ENCODE measurements around the gene MCC. TPM values are rescaled to one million over a fixed set of nuclear protein-coding genes. Genes with fewer than 3 reads are reported as not detected.

MCC gene
- total and polyA plus RNA-seq, 2 donors (not counting 1 experiment from before 2014, with no cell fraction given), result 3.2 to 41.3 TPM

GRCh38 chr5:113110117-113110516 is 378.1 kb downstream of the MCC start:
- Histone ChIP-seq H3K27me3 (ENCODE audit: control insufficient read depth, insufficient read depth, low read length) (no peaks in the 10 kb centered on the region), H3K4me1 (ENCODE audit: control insufficient read depth, extremely low read depth, insufficient read depth, low read length) (no peaks in the 10 kb centered on the region), H3K9ac (ENCODE audit: insufficient read depth, low read length) (no peak overlapping the region), H3K27ac (ENCODE audit: insufficient read depth, low read length) (no peak overlapping the region), H4K20me1 (ENCODE audit: control insufficient read depth, extremely low read depth, insufficient read depth, low read length) (no peaks in the 10 kb centered on the region), H3K9me3 (ENCODE audit: control insufficient read depth, insufficient read depth, low read depth, low read length) (no peaks in the 10 kb centered on the region), H3K36me3 (ENCODE audit: control insufficient read depth, insufficient read depth, low read length) (no peaks in the 10 kb centered on the region), H2AFZ (ENCODE audit: low read length) (no peak overlapping the region), H3K4me2 (ENCODE audit: extremely low read depth, insufficient read depth, low read length) (no peak overlapping the region), H3K79me2 (ENCODE audit: control insufficient read depth, insufficient read depth, low read length) (no peaks in the 10 kb centered on the region), H3K4me3 (replicated peaks in 1 of 4; ENCODE audit: control extremely low read depth in 1 of 4, insufficient read depth in 1 of 4, low read depth in 3 of 4, low read length in 4 of 4) (no peak overlapping the region)
- TF ChIP-seq EZH2 (IDR thresholded peaks at IDR 0.05; ENCODE audit: low read length, missing control alignments), result no peak
- TF ChIP-seq, protein P1, sequence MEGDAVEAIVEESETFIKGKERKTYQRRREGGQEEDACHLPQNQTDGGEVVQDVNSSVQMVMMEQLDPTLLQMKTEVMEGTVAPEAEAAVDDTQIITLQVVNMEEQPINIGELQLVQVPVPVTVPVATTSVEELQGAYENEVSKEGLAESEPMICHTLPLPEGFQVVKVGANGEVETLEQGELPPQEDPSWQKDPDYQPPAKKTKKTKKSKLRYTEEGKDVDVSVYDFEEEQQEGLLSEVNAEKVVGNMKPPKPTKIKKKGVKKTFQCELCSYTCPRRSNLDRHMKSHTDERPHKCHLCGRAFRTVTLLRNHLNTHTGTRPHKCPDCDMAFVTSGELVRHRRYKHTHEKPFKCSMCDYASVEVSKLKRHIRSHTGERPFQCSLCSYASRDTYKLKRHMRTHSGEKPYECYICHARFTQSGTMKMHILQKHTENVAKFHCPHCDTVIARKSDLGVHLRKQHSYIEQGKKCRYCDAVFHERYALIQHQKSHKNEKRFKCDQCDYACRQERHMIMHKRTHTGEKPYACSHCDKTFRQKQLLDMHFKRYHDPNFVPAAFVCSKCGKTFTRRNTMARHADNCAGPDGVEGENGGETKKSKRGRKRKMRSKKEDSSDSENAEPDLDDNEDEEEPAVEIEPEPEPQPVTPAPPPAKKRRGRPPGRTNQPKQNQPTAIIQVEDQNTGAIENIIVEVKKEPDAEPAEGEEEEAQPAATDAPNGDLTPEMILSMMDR (conservative IDR thresholded peaks at IDR 0.05 in 1 of 2, IDR thresholded peaks at IDR 0.05 in 1 of 2; ENCODE audit: low read depth in 1 of 2, low read length in 2 of 2), result no peak
- no peak for DNase-seq (ENCODE audit: low read depth in 2 of 2)

GRCh38 chr5:113109344-113109743 is 378.9 kb downstream of the MCC start:
- TF ChIP-seq, protein P1 (conservative IDR thresholded peaks at IDR 0.05 in 1 of 2, IDR thresholded peaks at IDR 0.05 in 1 of 2; ENCODE audit: low read depth in 1 of 2, low read length in 2 of 2), result no peak
- no peak for TF ChIP-seq EZH2 (IDR thresholded peaks at IDR 0.05; ENCODE audit: low read length, missing control alignments)
- Histone ChIP-seq H4K20me1 (ENCODE audit: control insufficient read depth, extremely low read depth, insufficient read depth, low read length) (no peaks in the 10 kb centered on the region), H3K36me3 (ENCODE audit: control insufficient read depth, insufficient read depth, low read length) (no peaks in the 10 kb centered on the region), H3K79me2 (ENCODE audit: control insufficient read depth, insufficient read depth, low read length) (no peaks in the 10 kb centered on the region), H2AFZ (ENCODE audit: low read length) (no peak overlapping the region), H3K9ac (ENCODE audit: insufficient read depth, low read length) (no peak overlapping the region), H3K4me1 (ENCODE audit: control insufficient read depth, extremely low read depth, insufficient read depth, low read length) (no peaks in the 10 kb centered on the region), H3K4me2 (ENCODE audit: extremely low read depth, insufficient read depth, low read length) (no peak overlapping the region), H3K27me3 (ENCODE audit: control insufficient read depth, insufficient read depth, low read length) (no peaks in the 10 kb centered on the region), H3K9me3 (ENCODE audit: control insufficient read depth, insufficient read depth, low read depth, low read length) (no peaks in the 10 kb centered on the region), H3K4me3 (replicated peaks in 1 of 4; ENCODE audit: control extremely low read depth in 1 of 4, insufficient read depth in 1 of 4, low read depth in 3 of 4, low read length in 4 of 4) (no peak overlapping the region), H3K27ac (ENCODE audit: insufficient read depth, low read length) (no peak overlapping the region)
- no peak for DNase-seq (ENCODE audit: low read depth in 2 of 2)

- DNase-seq (ENCODE audit: low read depth in 2 of 2), result no peak
- TF ChIP-seq EZH2 (IDR thresholded peaks at IDR 0.05; ENCODE audit: low read length, missing control alignments), result no peak
- TF ChIP-seq, protein P1 (conservative IDR thresholded peaks at IDR 0.05 in 1 of 2, IDR thresholded peaks at IDR 0.05 in 1 of 2; ENCODE audit: low read depth in 1 of 2, low read length in 2 of 2), result no peak
- Histone ChIP-seq H3K9ac (ENCODE audit: insufficient read depth, low read length) (no peak overlapping the region), H3K27ac (ENCODE audit: insufficient read depth, low read length) (no peak overlapping the region), H3K4me1 (ENCODE audit: control insufficient read depth, extremely low read depth, insufficient read depth, low read length) (no peaks in the 10 kb centered on the region), H2AFZ (ENCODE audit: low read length) (no peak overlapping the region), H3K79me2 (ENCODE audit: control insufficient read depth, insufficient read depth, low read length) (no peaks in the 10 kb centered on the region), H3K36me3 (ENCODE audit: control insufficient read depth, insufficient read depth, low read length) (no peaks in the 10 kb centered on the region), H3K4me2 (ENCODE audit: extremely low read depth, insufficient read depth, low read length) (no peak overlapping the region), H3K4me3 (replicated peaks in 1 of 4; ENCODE audit: control extremely low read depth in 1 of 4, insufficient read depth in 1 of 4, low read depth in 3 of 4, low read length in 4 of 4) (no peak overlapping the region), H4K20me1 (ENCODE audit: control insufficient read depth, extremely low read depth, insufficient read depth, low read length) (no peaks in the 10 kb centered on the region), H3K27me3 (ENCODE audit: control insufficient read depth, insufficient read depth, low read length) (no peaks in the 10 kb centered on the region), H3K9me3 (ENCODE audit: control insufficient read depth, insufficient read depth, low read depth, low read length) (no peaks in the 10 kb centered on the region)
These were observed 379.8 kb downstream of the MCC start for GRCh38 chr5:113108485-113108884.
